ENCODE results near the gene ROBO1.

- TF ChIP-seq, protein P1, sequence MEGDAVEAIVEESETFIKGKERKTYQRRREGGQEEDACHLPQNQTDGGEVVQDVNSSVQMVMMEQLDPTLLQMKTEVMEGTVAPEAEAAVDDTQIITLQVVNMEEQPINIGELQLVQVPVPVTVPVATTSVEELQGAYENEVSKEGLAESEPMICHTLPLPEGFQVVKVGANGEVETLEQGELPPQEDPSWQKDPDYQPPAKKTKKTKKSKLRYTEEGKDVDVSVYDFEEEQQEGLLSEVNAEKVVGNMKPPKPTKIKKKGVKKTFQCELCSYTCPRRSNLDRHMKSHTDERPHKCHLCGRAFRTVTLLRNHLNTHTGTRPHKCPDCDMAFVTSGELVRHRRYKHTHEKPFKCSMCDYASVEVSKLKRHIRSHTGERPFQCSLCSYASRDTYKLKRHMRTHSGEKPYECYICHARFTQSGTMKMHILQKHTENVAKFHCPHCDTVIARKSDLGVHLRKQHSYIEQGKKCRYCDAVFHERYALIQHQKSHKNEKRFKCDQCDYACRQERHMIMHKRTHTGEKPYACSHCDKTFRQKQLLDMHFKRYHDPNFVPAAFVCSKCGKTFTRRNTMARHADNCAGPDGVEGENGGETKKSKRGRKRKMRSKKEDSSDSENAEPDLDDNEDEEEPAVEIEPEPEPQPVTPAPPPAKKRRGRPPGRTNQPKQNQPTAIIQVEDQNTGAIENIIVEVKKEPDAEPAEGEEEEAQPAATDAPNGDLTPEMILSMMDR (IDR thresholded peaks at IDR 0.05), result no peak
- TF ChIP-seq POLR2A (IDR thresholded peaks at IDR 0.05), result no peak
Observed at GRCh38 chr3:78792212-78792611, 975.6 kb downstream of the ROBO1 start.
